Stomach (tissue), 4 donors: ENCODE data around the gene GPC4.

Source experiments
- CTCF ChIP-seq, 7 experiments: fragments of 450-650 bp in 4 of 7; fragments of 200-600 bp in 3 of 7; sonication (generic) in 3 of 7; IDR thresholded peaks; one replicate each; pipeline ENCODE4 v1.5.1; 2016 to 2019; ENCODE audit warnings: antibody characterized with exemption in 7 of 7, control low read depth in 2 of 7, mild to moderate bottlenecking in 1 of 7
- POLR2A ChIP-seq, 4 donors: fragments of 450-650 bp; IDR thresholded peaks; one replicate each; pipeline ENCODE4 v1.6.1; 2016; ENCODE audit warnings: antibody characterized with exemption in 4 of 4, control low read depth in 2 of 4, mild to moderate bottlenecking in 1 of 4, moderate library complexity in 1 of 4
- POLR2AphosphoS5 ChIP-seq, 3 donors: sonication (generic); formaldehyde crosslinking; IDR thresholded peaks; one replicate each; pipeline ENCODE4 v1.6.1; 2016; ENCODE audit warnings: antibody characterized with exemption in 3 of 3

GRCh38 chrX:133250184-133251100 is 164.8 kb downstream of the GPC4 start:
- TF ChIP-seq CTCF (IDR thresholded peaks at IDR 0.05), result no peak
- no peak for TF ChIP-seq POLR2AphosphoS5 (IDR thresholded peaks at IDR 0.05)
- no peak for TF ChIP-seq POLR2A (IDR thresholded peaks at IDR 0.05)
